ENCODE results near the gene BRD7. TPM values are rescaled to one million over a fixed set of nuclear protein-coding genes. Genes with fewer than 3 reads are reported as not detected.

BRD7 gene
- total and polyA plus RNA-seq, 2 of the 4 experiments (the other 2 are of a cell fraction), result 24.8 to 29.9 TPM

GRCh38 chr16:50272111-50272571, 96.6 kb downstream of the BRD7 start:
- peaks cover 18 to 49% of the 10 kb centered on the region in 2 experiments for H3K79me1 ChIP-seq (ENCODE audit: low read depth in 1 of 2, low read length in 2 of 2)
- H4K8ac ChIP-seq (ENCODE audit: low read depth in 2 of 2, low read length in 2 of 2), result no peak overlapping the region
- H2BK5ac ChIP-seq (ENCODE audit: low read depth, low read length, poor library complexity, severe bottlenecking), result no peak overlapping the region
- no CpG with 5 or more reads among the region's 7 CpGs for WGBS, 2 experiments (ENCODE audit: extremely low coverage in 2 of 2, insufficient read length in 1 of 2)
- H4K5ac ChIP-seq (ENCODE audit: low read depth, low read length), result no peak overlapping the region
- TF ChIP-seq MXI1 (IDR thresholded peaks at IDR 0.05; ENCODE audit: borderline replicate concordance, low read depth, low read length), result no peak
- no peak for TF ChIP-seq ELK1 (IDR thresholded peaks at IDR 0.05; ENCODE audit: borderline replicate concordance, low read depth, low read length)
- no peak for TF ChIP-seq CTCF (conservative IDR thresholded peaks at IDR 0.05; ENCODE audit: low read depth, low read length)
- TF ChIP-seq RFX5 (IDR thresholded peaks at IDR 0.05; ENCODE audit: low read depth, low read length), result no peak
- no peak for TF ChIP-seq MAFK (IDR thresholded peaks at IDR 0.05; ENCODE audit: low read depth, low read length)
- TF ChIP-seq MAZ (IDR thresholded peaks at IDR 0.05; ENCODE audit: borderline replicate concordance, low read depth, low read length), result no peak
- no peak for TF ChIP-seq POLR2A (IDR thresholded peaks at IDR 0.05; ENCODE audit: low read depth, low read length)
- no peak for TF ChIP-seq CHD1 (IDR thresholded peaks at IDR 0.05; ENCODE audit: low read depth, low read length)
- TF ChIP-seq SMC3 (IDR thresholded peaks at IDR 0.05; ENCODE audit: low read depth, low read length), result no peak
- TF ChIP-seq BHLHE40 (IDR thresholded peaks at IDR 0.05; ENCODE audit: low read depth, low read length), result no peak
- TF ChIP-seq NFE2L2 (IDR thresholded peaks at IDR 0.05; ENCODE audit: low read depth, low read length), result no peak
- H3K4me1 ChIP-seq (ENCODE audit: control insufficient read depth, insufficient read depth, low read length), result peaks cover 5% of the 10 kb centered on the region; the same call in 1 of the 2 replicates
- no peak overlapping the region for H3K4me3 ChIP-seq (ENCODE audit: insufficient read depth, low read depth, low read length)
- no peak overlapping the region for H3K4me2 ChIP-seq (ENCODE audit: low read depth, low read length)
- no peak for DNase-seq
- in situ Hi-C loops (cut with MboI; ENCODE audit: low sequenced_read_pairs) (no loop called here), dilution Hi-C loops (cut with HindIII; ENCODE audit: low sequenced_read_pairs, unreplicated experiment) (no loop called here), intact Hi-C loops (cut with micrococcal nuclease) (no loop called here)
- H3K23ac ChIP-seq (ENCODE audit: low read depth, low read length), result no peak overlapping the region
- ChIA-PET POLR2A (ENCODE audit: unreplicated experiment) (no interaction called here), CTCF (interaction anchor here (0.6 kb wide), 1 partner anchor 30 kb away, joined by 3 read pairs; no protein-coding TSS in a partner anchor)
- H2BK20ac ChIP-seq (ENCODE audit: low read depth, low read length), result no peak overlapping the region
- no peak overlapping the region for H2AK5ac ChIP-seq (ENCODE audit: low read depth, low read length)
- H3K36me3 ChIP-seq (ENCODE audit: control insufficient read depth, insufficient read depth, low read length), result peaks cover 2% of the 10 kb centered on the region; the same call in 1 of the 2 replicates
- no peak overlapping the region for H2BK15ac ChIP-seq (ENCODE audit: low read depth, low read length)
- no peak overlapping the region for H3K4ac ChIP-seq (ENCODE audit: low read depth, low read length)
- H3K27ac ChIP-seq (ENCODE audit: insufficient read depth, low read length), result no peak overlapping the region
- H4K20me1 ChIP-seq (ENCODE audit: insufficient read depth, low read length), result peaks cover 7% of the 10 kb centered on the region; the same call in 1 of the 2 replicates
- no peak overlapping the region for H3K9ac ChIP-seq (ENCODE audit: low read depth, low read length)
- no peak overlapping the region for H4K91ac ChIP-seq (ENCODE audit: insufficient read depth, low read depth, low read length)
- no TSS peak for BruUV-seq (replicated peaks)
- no peak overlapping the region for H2AFZ ChIP-seq (replicated peaks; ENCODE audit: low read length, poor library complexity)
- no peaks in the 10 kb centered on the region for H3K27me3 ChIP-seq (ENCODE audit: control insufficient read depth, insufficient read depth, low read length)
- H3K18ac ChIP-seq (ENCODE audit: low read depth, low read length), result no peak overlapping the region
- no peak overlapping the region for H3K14ac ChIP-seq (replicated peaks; ENCODE audit: low read depth, low read length)
- H3K9me3 ChIP-seq (ENCODE audit: control insufficient read depth, insufficient read depth, low read length), result no peaks in the 10 kb centered on the region
- H2AK9ac ChIP-seq (replicated peaks; ENCODE audit: low read depth, low read length, poor library complexity), result peak overlapping the region; percentile 55
- ATAC-seq (ENCODE audit: low read depth), result no peak
- H3K56ac ChIP-seq (ENCODE audit: extremely low read depth, insufficient read depth, low read length), result no peak overlapping the region
- H2BK120ac ChIP-seq (ENCODE audit: low read depth, low read length), result no peak overlapping the region
- peaks cover 5% of the 10 kb centered on the region; the same call in 1 of the 2 replicates for H3K9me1 ChIP-seq (ENCODE audit: insufficient read depth, low read length)

Measured in IMR-90 (cell line).